Left kidney (tissue), 2 donors: ENCODE measurements around the gene HAGH. TPM values are rescaled to one million over a fixed set of nuclear protein-coding genes. Genes with fewer than 3 reads are reported as not detected.

Experiments
- DNase-seq: peaks from one replicate; pipeline ENCODE4 v3.0.0-alpha.2; 2013
- polyA plus RNA-seq: library from polyadenylated mRNA; unstranded; fragments of 120-200 nt; gene quantifications from one replicate; pipeline ENCODE4 v1.2.1, GENCODE V29; 2013; ENCODE audit not compliant: insufficient read length

HAGH gene
- polyA plus RNA-seq, 1 donor = 33.9 TPM

GRCh38 chr16:1787322-1788094, 39.1 kb downstream of the HAGH start:
- no peak for DNase-seq

- DNase-seq = no peak
Observed at GRCh38 chr16:1787056-1787321, 39.6 kb downstream of the HAGH start.

DNA sequence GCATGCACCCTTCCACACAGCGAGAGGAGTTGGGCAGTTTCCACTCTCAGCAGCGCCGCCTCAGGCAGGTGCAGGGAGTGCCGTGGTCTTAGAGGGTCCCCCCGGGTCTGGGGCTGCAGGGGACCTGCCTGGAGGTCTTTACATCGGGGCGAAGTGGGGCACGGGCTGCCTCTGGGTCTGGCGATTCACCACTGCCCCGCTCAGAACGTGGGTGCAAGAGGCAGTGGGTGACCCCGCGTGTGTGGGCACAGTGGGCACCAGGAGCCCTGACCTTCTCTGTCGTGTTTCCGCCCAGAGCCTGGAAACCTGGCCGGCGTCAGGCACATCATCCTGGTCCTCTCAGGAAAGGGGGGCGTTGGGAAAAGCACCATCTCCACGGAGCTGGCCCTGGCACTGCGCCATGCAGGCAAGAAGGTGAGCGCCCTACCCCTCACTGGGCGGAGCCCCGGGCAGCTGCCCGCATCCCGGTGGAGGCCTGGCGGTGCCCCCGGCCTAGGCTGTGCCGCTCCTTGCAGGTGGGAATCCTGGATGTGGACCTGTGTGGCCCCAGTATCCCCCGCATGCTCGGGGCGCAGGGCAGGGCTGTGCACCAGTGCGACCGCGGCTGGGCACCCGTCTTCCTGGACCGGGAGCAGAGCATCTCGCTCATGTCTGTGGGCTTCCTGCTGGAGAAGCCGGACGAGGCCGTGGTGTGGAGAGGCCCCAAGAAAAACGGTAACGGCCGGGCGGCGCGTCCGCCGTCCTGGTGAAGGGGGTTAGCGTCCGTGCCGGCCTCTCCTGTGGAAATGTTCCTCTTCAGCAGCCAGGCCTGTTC, 40.2 kb downstream of the HAGH start:
- no peak for DNase-seq

- no peak for DNase-seq
Observed at GRCh38 chr16:1785846-1786170, 40.8 kb downstream of the HAGH start.

DNA sequence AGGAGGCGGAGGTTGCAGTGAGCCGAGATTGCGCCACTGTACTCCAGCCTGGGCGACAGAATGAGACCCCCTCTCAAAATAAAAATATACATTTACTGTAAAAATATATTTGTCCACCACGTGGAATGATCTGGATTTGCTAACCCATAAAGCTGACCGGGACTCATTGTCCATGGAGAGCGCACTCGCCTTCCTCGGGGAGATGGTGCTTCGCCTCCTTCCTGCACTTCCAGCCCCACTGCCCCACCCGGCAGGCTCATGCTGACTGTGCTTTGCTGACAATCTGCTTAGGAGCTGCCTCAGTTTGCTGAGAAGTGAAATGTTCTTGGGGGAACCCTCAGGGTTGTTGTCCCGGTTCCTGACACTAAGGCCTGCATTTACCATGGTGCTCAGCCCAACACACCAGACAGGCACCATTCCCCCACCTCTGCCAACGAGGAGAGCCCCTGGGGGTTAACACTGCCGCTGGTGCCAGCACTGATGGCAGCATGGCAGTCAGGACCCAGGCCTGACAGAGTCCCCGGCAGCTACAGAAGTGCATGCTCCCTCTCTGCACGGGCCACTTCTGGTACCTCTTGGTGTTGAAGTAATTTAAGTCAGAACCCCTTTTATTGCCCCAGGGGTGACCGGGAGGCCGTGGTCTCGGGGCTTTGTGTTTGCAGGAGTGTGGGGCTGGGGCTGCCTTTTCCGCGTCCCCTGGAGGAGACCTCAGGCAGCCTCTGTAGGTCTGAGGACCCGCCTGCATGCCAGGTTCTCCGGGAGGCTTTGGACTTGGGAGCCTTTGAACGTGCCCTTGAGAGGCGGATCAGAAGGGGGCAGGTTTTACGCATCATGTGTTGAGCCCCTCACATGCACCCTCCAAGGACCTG, 41.4 kb downstream of the HAGH start:
- no peak for DNase-seq

GRCh38 chr16:1782408-1783264, 44.0 kb downstream of the HAGH start, which contains the start of the genes NUBP2 and SPSB3:
NUBP2 (plus strand) TSS chr16:1782960; CDS start chr16:1783021, 61 bp downstream.
SPSB3 (minus strand) TSS chr16:1782571; CDS start chr16:1781483, 1,088 bp downstream.
- peak; percentile 100 for DNase-seq

DNA sequence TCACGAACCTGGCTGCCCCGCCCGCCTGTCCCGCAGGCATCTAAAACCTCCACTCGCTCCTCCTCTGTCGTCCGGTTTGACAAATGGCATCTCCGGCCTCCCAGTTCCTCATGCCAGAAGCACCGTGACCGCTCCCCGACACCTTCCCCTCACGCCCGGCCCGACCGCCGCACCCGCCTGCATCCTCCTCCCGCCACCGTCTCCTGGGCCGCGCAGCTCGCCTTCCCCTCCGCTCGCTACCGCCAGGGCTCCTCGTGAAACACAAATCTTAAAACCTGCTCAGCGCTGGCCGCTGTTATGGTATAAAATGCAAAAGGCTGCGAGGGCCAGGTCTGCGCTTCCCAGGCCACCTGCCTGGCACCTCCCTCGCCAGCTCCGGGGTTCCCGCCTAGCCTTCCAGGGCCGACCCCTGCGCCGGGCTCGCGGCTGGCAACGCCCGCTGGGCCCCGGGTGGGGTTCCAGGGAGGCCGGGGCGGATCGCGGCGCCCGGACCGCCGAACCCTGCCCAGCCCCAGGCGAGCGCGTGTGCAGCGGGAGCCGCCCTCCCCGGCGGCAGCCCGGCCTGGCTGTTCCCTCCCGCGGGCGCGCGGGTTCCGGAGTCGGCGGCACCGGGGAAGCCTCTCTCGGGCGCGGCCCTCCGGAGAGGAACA, 44.7 kb downstream of the HAGH start:
- no peak for DNase-seq

DNA sequence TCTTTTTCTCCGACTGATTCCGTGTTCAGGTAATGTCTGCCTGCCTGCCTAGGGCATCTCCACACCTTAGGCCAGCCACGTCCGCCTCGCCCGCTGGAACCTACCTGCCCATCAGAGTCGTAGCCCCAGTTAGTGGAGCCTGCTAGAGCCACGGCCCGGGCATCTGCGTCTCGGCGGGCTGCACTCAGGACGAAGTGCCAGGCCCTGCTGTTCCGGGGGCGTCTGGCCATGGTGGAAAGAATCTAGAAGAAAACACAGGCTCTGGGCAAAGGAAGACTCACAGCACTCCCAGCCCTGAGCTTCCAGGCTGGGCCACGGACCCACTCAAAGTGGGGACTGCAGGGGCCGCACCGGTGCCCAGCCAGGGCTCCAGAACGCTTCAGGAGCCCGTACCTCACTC, 45.4 kb downstream of the HAGH start:
- no peak for DNase-seq

GRCh38 chr16:1780677-1781072, 46.0 kb downstream of the HAGH start:
- DNase-seq = no peak

DNA sequence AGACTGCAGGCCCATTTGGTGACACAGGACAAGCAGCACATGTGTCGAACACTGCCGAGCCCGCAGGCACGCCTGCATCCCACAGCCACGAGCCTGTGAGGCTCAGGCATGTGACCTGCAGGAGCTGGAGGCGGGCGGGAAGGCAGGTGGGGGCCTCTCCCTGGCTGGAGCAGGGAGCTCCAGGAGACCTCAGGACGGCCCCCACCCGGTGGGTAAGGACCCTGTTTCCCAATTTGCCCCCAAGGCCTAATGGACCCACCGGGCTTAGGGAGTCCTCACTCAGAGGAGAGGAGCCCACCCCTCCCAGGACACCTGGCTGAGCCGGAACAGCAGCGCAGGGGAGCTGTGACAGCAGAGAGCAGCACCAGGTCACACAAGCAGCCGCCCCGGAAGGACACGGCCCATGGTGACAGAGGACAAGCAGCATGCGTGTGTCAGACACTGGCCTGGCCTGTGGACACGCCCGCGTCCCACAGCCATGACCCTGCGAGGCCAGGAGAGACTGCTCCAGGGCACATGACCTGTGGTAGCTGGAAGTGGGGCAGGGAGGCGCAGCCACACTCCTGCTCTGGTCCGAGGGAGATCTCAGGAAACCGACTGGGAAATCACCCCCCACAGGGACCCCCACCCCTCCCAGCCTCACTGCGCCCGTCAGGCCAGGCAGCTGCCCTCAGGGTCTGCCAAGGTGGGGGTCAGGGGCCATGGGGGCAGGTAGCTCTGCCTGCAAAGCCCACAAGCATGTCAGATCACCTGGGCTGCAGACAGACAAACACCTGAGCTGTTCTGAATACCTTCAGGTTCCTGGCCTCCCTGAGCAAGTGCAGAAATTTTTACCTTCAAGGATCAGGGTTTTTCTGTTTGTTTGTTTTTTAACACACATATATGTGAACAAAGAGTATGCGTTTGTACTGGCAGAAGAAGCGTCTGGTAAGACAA, 46.6 kb downstream of the HAGH start:
- no peak for DNase-seq

DNA sequence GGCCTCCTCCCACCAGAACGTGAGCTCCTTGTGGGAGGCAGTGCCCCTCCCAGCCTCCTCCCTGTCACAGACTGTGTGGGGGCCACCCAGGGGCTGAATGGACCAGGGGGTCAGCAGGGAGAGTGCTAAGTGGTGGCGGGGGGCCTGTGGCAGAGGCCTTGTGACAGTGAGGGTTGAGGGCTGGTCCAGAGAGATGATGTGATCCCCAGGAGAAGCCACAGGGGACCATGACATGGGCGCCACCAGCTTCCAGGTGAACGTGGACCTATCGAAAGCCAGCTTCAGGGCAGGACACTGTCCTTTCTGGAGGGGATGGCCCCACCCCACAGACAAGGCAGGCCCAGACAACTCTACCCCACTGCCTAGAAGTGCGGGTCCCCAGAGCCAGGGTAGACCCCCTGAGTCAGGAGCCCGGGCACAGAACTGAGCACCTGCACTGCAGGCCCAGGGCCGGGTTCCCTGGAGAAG, 47.4 kb downstream of the HAGH start:
- DNase-seq = no peak

- no peak for DNase-seq
Observed at GRCh38 chr16:1778200-1779179, 48.1 kb downstream of the HAGH start.

GRCh38 chr16:1777375-1778199, 49.0 kb downstream of the HAGH start:
- DNase-seq = no peak

GRCh38 chr16:1776991-1777374, 49.6 kb downstream of the HAGH start:
- no peak for DNase-seq

GRCh38 chr16:1776672-1776955, 50.0 kb downstream of the HAGH start:
- no peak for DNase-seq

DNA sequence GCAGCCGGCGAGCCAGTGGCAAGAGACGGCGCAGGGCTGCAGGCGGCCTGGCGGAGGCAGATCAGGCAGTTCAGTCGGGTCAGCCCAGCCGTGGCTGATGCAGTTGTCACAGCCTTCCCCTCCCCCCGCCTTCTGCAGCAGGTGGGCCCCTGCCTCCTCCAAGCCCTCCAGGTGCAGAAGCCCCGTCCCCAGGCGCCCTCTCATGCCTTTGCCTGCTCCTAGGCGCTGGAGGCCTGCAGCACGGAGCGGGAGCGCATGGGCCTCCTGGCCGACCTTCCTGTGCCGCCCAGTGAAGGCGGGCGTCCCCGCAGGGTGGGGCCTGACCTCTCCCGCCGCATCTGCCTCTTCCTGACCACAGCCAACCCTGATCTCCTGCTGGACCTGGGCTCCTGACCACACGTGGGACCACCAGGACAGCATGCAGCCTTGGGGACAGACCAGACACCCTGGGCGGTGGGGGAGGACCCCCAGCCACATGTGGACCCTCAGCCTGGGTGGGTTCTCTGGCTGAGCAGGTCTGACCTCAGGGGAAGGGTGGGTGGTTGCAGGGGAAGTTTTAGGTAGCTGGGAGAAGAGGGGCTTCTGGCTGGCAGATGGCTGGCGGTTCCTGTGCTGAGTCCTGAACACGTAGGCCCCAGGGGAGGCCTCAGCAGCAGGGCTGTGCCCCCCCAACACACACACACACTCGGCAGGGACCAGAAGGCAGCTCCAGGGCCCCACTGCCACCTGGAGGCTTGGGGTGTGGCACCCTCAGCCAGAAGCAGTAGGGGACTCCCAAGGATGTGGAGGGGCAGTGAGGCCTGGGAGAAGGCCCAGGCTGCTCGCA, 50.6 kb downstream of the HAGH start:
- DNase-seq = no peak
